GM19193 (cell line): ENCODE results near the gene PLPP7.

Experiments used
- POLR2A ChIP-seq: IDR thresholded peaks from 4 replicates; pipeline ENCODE4 v1.6.1; 2011; ENCODE audit not compliant: insufficient read depth, insufficient read length; ENCODE audit errors: extremely low read depth

PLPP7 gene

GRCh38 chr9:131263701-131264100, 25.8 kb upstream of the PLPP7 start:
- no peak for TF ChIP-seq POLR2A

DNA sequence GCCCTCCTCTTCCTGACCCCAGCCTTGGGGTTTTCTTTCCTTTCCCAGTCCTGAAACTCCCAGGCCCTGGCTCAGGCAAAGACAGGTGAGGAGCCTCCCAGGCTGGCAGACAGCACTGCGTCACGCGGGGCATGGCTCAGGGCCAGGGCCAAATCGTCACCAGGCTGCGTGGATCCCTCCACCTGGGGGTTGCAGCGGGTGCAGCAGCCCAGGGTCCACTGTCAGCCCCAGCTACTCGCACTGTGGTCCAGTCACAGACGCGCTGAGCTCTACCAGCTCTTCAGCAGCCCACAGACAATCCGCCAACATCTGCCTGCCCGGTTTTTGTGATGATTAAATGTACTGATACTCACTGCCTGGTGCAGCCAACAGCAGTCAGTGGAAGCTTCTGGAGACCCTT, 25.3 kb upstream of the PLPP7 start:
- TF ChIP-seq POLR2A, result no peak

- TF ChIP-seq POLR2A, result no peak
Observed at GRCh38 chr9:131266266-131267229, 23.0 kb upstream of the PLPP7 start.

DNA sequence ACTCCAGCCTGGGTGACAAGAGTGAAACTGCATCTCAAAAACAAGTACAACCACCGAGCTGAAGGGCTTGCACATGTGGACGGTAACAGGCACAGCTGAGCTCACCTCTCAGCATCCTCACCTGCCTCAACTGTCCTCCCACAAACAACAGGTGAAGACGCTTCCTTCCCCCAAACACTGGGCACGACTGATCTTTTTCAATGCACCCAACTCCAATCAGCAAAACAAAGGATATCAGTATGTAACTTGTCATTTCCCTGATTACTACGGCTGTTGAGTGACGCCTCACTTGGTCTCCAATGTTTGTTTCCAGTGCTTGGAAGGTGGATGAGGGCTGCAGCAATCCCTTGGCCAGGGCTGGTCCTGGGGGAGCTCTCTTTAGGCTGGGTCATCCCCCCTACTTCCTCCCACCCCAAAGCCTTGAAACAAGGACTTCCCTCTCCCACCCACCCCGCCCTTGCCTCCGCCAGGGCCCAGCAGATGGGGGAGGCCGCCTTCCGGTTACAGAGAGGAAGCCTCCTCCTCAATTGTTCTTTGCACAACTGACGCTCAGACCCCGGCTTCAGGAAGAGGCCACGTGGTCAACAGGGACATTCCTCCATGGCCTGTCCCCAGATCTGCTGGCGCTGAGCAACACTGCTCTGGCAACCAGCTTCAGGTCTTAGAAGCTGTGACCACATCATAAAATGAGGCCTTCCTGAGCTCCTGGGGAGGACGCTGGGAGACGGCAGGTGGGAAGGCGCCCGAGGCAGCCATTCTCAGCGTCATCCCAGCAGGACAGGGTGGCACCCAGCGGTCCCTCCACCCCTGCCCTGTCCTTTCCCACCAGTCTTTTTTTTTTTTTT, 19.1 kb upstream of the PLPP7 start:
- peak; percentile 38 for TF ChIP-seq POLR2A

DNA sequence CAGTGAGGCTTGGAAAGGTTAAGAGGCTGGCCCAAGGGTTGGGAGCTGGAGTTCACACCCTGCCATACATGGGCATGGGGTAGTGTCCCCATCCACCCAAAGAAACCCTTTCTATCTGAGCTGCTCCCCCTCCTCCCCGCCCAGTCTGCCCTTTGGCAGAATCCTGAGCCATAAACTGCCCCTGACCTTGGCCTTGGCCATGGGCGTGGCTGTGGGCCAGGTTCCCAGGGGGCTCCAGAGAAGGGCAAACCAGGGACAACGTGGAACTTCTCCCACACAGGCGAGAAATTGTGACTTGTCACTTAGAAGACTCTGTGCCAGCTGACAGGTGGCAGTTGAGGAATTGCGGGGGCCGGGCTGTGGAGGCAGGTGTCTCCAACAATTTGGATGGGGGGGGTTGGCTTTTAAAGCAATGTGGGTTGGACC, 18.0 kb upstream of the PLPP7 start:
- no peak for TF ChIP-seq POLR2A

DNA sequence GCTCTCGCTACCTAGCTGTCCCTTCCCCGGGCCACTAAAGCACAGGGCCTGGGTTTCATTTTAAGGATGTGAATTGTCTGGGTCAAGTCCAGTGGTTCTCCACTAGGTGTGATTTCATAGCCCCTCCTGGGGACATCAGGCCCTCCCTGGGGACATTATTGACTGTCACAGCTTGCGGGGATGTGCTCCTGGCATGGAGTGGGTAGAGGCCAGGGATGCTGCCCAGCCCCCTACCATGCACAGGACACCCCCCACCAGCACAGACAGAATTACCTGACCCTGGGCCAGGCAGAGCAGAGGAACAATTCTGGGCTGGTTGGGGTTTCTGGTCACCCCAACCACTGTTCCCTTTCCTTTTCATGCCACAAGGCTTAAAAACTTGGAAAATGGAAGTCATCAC, 17.3 kb upstream of the PLPP7 start:
- no peak for TF ChIP-seq POLR2A

DNA sequence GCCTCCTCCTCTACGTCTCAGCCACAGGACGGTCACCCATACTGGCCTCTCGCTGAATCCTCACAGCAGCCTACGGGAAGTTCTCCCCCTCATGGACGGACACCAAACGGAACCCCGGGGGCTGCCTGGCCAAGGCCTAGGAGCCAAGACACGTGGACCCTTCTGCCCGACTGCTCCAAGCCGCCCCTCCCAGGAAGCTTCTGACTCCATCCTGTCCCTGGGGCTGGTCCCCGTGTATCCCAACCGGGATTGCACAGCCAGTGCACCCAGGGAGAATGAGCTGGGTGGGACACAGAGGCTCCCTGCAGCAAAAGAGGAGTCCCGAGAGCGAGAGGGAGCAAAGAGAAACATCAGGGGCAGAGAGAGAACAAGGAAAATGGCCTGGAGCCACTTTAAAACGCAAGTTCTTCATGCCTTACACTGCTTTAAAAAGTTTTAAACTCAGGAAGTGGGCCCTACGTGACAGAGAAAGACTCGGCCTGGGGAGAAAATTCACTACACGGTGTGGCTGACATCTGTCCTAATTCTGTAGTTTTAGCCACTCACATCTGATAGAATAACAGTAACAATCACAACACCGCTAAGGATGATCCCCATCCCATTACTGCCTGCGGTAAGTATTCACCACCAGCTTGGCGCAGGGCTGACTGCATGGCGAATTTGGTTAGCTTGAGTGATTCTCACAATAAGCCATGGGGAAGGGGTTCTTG, 16.2 kb upstream of the PLPP7 start:
- TF ChIP-seq POLR2A, result no peak

DNA sequence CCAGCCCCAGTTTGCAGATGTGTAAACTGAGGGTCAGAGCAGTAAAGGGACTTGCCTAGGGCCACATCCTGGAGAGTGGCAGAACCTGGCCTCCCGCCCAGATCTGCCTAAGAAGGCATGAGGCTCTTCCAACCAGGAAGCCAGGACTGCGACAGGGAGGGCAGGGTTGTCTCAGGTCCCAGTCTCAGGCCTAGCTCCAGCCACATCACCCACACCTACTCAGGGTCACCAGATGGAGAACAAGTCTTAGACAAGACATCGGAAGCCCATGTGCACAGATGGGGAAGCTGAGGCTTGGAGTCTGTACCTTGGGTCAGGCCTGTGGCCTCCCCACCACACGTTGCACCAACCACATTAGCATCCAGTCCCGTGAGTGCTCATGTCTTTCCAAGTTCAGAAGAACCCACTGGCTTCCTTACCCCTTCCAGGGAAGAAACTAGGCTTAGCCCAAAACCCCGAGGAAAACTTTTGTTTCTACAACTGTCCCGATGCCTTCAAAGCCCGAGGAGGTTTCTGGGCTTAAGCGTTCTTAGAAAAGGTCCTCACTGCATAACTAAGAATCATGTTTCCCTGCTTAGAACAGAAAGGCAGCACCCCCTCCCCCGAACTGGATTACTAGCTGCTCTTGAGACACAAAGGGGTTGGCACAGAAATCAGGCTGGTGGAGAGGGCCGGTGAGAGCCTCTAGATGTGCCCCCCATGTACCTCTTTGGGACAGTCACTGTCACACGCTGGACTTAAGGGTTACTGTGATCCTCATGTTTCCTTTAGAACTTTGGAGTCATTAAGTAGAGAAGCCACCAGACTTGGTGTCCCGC, 15.5 kb upstream of the PLPP7 start:
- peak; percentile 57 for TF ChIP-seq POLR2A

- TF ChIP-seq POLR2A, result peak; percentile 36
Observed at GRCh38 chr9:131274674-131275331, 14.7 kb upstream of the PLPP7 start.

GRCh38 chr9:131275332-131276093, 14.0 kb upstream of the PLPP7 start:
- TF ChIP-seq POLR2A, result no peak

- TF ChIP-seq POLR2A, result no peak
Observed at GRCh38 chr9:131276094-131276888, 13.2 kb upstream of the PLPP7 start, which contains the start of gene FAM78A. TSS of gene FAM78A (minus strand) at chr9:131276510. CDS start at chr9:131276179, 331 bp downstream.

DNA sequence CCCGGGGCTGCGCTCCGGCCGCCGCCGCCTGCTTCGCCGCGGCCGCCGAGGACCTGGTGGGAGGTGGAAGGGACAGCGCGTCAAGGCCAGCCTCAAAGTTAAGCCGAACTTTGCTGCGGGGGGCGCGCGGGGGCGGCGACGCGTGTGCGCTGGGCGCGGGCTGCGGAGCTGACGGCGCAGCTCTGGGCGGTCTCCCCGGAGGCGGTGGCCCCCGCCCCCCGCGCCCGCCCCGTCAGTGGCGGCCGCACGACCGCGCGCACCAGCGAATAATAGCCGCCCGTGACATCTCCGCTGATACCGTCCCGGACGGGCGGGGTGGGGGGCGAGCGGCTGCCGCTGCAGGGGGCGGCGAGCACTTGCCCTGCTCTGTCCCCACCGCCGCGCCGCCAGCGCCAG, 12.6 kb upstream of the PLPP7 start:
- TF ChIP-seq POLR2A, result no peak
